HepG2 (cell line): Measurements from ENCODE around the gene CCNB1. TPM values are rescaled to one million over a fixed set of nuclear protein-coding genes. Genes with fewer than 3 reads are reported as not detected.

ENCODE experiments used
- ATRX ChIP-seq: sonication (generic); formaldehyde crosslinking; IDR thresholded peaks from 2 replicates; pipeline ENCODE4 v1.4.0; 2020; ENCODE audit warnings: missing genetic modification reagents, borderline replicate concordance
- CBX2 ChIP-seq, 2 experiments: fragments of 200-600 bp in 1 of 2; sonication (generic); formaldehyde crosslinking in 1 of 2; IDR thresholded peaks; 2 replicates each; pipeline versions ENCODE4 v1.7.0 to v1.8.1; 2018 to 2022; ENCODE audit warnings: low read depth in 2 of 2, low read length in 1 of 2, mild to moderate bottlenecking in 1 of 2, missing genetic modification reagents in 1 of 2
- CHCHD3 ChIP-seq: sonication (generic); formaldehyde crosslinking; IDR thresholded peaks from 2 replicates; pipeline ENCODE4 v1.8.0; 2022; ENCODE audit warnings: mild to moderate bottlenecking, missing genetic modification reagents, moderate library complexity
- GFI1 ChIP-seq: sonication (generic); formaldehyde crosslinking; IDR thresholded peaks from 2 replicates; pipeline ENCODE4 v1.5.0; 2020; ENCODE audit warnings: missing genetic modification reagents, mild to moderate bottlenecking, borderline replicate concordance
- KAT8 ChIP-seq: IDR thresholded peaks from 2 replicates; pipeline ENCODE4 v1.6.1; 2016; ENCODE audit warnings: missing genetic modification reagents, missing compliant biosample characterization
- KLF15 ChIP-seq: sonication (generic); formaldehyde crosslinking; IDR thresholded peaks from 2 replicates; pipeline ENCODE4 v1.8.1; 2023; ENCODE audit warnings: borderline replicate concordance, mild to moderate bottlenecking, inconsistent platforms, missing genetic modification reagents, mixed read lengths
- KMT2B ChIP-seq: IDR thresholded peaks from 2 replicates; pipeline ENCODE4 v1.6.1; 2016; ENCODE audit warnings: missing genetic modification reagents, missing compliant biosample characterization
- MED8 ChIP-seq: sonication (generic); formaldehyde crosslinking; IDR thresholded peaks from 2 replicates; pipeline ENCODE4 v1.8.1; 2023; ENCODE audit warnings: mild to moderate bottlenecking, missing genetic modification reagents; ENCODE audit not compliant: insufficient replicate concordance
- RBM39 ChIP-seq: fragments of 200-400 bp; formaldehyde crosslinking; IDR thresholded peaks from one replicate; pipeline ENCODE4 v1.6.1; 2018; ENCODE audit warnings: antibody characterized with exemption, mild to moderate bottlenecking, low read depth, low read length; ENCODE audit not compliant: poor library complexity, severe bottlenecking
- RFXAP ChIP-seq: sonication (generic); formaldehyde crosslinking; IDR thresholded peaks from 2 replicates; pipeline ENCODE4 v1.4.0; 2020; ENCODE audit warnings: missing genetic modification reagents, borderline replicate concordance
- RNF219 ChIP-seq: sonication (generic); formaldehyde crosslinking; IDR thresholded peaks from 2 replicates; pipeline ENCODE4 v1.5.0; 2020; ENCODE audit warnings: mild to moderate bottlenecking, missing genetic modification reagents
- ZEB1 ChIP-seq: IDR thresholded peaks from 2 replicates; pipeline ENCODE4 v1.6.1; 2012; ENCODE audit warnings: mild to moderate bottlenecking, low read depth, inconsistent platforms; ENCODE audit not compliant: insufficient replicate concordance
- ZFP1 ChIP-seq: IDR thresholded peaks from 2 replicates; pipeline ENCODE4 v1.6.1; 2016
- ZNF234 ChIP-seq: sonication (generic); formaldehyde crosslinking; conservative IDR thresholded peaks from 2 replicates; pipeline ENCODE4 v1.5.1; 2020; ENCODE audit warnings: mild to moderate bottlenecking, missing genetic modification reagents
- ZNF546 ChIP-seq: sonication (generic); formaldehyde crosslinking; conservative IDR thresholded peaks from 2 replicates; pipeline ENCODE4 v1.8.1; 2023; ENCODE audit warnings: mild to moderate bottlenecking, missing genetic modification reagents
- ZNF547 ChIP-seq: sonication (generic); formaldehyde crosslinking; IDR thresholded peaks from 2 replicates; pipeline ENCODE4 v1.5.1; 2020; ENCODE audit warnings: mild to moderate bottlenecking, missing genetic modification reagents
- ZNF749 ChIP-seq: sonication (generic); formaldehyde crosslinking; IDR thresholded peaks from 2 replicates; pipeline ENCODE4 v1.8.0; 2022; ENCODE audit warnings: mild to moderate bottlenecking, missing genetic modification reagents, moderate library complexity, borderline replicate concordance
- ZNF776 ChIP-seq: sonication (generic); formaldehyde crosslinking; IDR thresholded peaks from 2 replicates; pipeline ENCODE4 v1.4.0; 2020; ENCODE audit warnings: mild to moderate bottlenecking, missing genetic modification reagents
- polyA plus RNA-seq, 8 experiments: library from polyadenylated mRNA; depleted of rRNA in 3 of 8; stranded (reverse) in 7 of 8; unstranded in 1 of 8; fragments of >200 nt; fragmentation: Illumina TruSeq in 4 of 8; extraction: Trizol in 4 of 8; gene quantifications; 2 replicates each; pipeline versions ENCODE4 v1.2.1 to v1.2.3, GENCODE V29; 2011 to 2016; ENCODE audit warnings: low read depth in 4 of 8, missing spikeins in 1 of 8, mixed read lengths in 1 of 8; ENCODE audit not compliant: insufficient read depth in 1 of 8
- total RNA-seq, 5 experiments: library from RNA; depleted of rRNA; stranded (reverse); fragments of >200 nt; fragmentation: Illumina TruSeq; extraction: Trizol; gene quantifications; 2 replicates each; pipeline ENCODE4 v1.2.3, GENCODE V29; 2016; ENCODE audit warnings: low read depth in 1 of 5
- TF ChIP-seq, protein P1 (sequence below): IDR thresholded peaks from 2 replicates; pipeline ENCODE4 v1.6.1; 2016
- TF ChIP-seq, protein P2 (sequence below): sonication (generic); formaldehyde crosslinking; IDR thresholded peaks from 2 replicates; pipeline ENCODE4 v1.9.0; 2021; ENCODE audit warnings: missing genetic modification reagents, borderline replicate concordance
- TF ChIP-seq, protein P3 (sequence below): sonication (generic); formaldehyde crosslinking; IDR thresholded peaks from 2 replicates; pipeline ENCODE4 v1.5.1; 2020; ENCODE audit warnings: missing genetic modification reagents, mild to moderate bottlenecking, borderline replicate concordance

CCNB1 gene
- total and polyA plus RNA-seq, 2 of the 13 experiments (the other 11 are each of a cell fraction or from before 2014, with no cell fraction given) = 82.3 to 316 TPM

- TF ChIP-seq, protein P1, sequence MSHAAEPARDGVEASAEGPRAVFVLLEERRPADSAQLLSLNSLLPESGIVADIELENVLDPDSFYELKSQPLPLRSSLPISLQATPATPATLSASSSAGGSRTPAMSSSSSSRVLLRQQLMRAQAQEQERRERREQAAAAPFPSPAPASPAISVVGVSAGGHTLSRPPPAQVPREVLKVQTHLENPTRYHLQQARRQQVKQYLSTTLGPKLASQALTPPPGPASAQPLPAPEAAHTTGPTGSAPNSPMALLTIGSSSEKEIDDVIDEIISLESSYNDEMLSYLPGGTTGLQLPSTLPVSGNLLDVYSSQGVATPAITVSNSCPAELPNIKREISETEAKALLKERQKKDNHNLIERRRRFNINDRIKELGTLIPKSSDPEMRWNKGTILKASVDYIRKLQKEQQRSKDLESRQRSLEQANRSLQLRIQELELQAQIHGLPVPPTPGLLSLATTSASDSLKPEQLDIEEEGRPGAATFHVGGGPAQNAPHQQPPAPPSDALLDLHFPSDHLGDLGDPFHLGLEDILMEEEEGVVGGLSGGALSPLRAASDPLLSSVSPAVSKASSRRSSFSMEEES (CRISPR knock-in tag) = peak; percentile 64; the same call in 1 of the 2 replicates
- TF ChIP-seq ZNF776 (CRISPR knock-in tag) (peak; percentile 91), MED8 (CRISPR knock-in tag) (peak; percentile 32), ZEB1 (no peak), RFXAP (peak; percentile 83; the same call in 1 of the 2 replicates), KMT2B (CRISPR knock-in tag) (peak; percentile 89), ZNF547 (CRISPR knock-in tag) (peak; percentile 70), ATRX (CRISPR knock-in tag) (no peak), KLF15 (CRISPR knock-in tag) (peak; percentile 74; the same call in 1 of the 2 replicates), ZFP1 (no peak), RNF219 (CRISPR knock-in tag) (no peak), CBX2 (IDR thresholded peaks at IDR 0.05; ENCODE audit: low read depth, low read length) (no peak), CBX2 (CRISPR knock-in tag; IDR thresholded peaks at IDR 0.05; ENCODE audit: low read depth) (no peak), CHCHD3 (CRISPR knock-in tag) (no peak), ZNF546 (CRISPR knock-in tag) (0 out of 2 replicates have a peak, but pooled peaks have one; percentile 29), KAT8 (CRISPR knock-in tag) (peak; percentile 92), GFI1 (CRISPR knock-in tag) (peak; percentile 33; the same call in 1 of the 2 replicates), ZNF749 (CRISPR knock-in tag) (no peak), ZNF234 (CRISPR knock-in tag) (0 out of 2 replicates have a peak, but pooled peaks have one; percentile 48), RBM39 (peak; percentile 74)
- TF ChIP-seq, protein P2, sequence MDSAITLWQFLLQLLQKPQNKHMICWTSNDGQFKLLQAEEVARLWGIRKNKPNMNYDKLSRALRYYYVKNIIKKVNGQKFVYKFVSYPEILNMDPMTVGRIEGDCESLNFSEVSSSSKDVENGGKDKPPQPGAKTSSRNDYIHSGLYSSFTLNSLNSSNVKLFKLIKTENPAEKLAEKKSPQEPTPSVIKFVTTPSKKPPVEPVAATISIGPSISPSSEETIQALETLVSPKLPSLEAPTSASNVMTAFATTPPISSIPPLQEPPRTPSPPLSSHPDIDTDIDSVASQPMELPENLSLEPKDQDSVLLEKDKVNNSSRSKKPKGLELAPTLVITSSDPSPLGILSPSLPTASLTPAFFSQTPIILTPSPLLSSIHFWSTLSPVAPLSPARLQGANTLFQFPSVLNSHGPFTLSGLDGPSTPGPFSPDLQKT (CRISPR knock-in tag) = peak; percentile 82; the same call in 1 of the 2 replicates
- TF ChIP-seq, protein P3, sequence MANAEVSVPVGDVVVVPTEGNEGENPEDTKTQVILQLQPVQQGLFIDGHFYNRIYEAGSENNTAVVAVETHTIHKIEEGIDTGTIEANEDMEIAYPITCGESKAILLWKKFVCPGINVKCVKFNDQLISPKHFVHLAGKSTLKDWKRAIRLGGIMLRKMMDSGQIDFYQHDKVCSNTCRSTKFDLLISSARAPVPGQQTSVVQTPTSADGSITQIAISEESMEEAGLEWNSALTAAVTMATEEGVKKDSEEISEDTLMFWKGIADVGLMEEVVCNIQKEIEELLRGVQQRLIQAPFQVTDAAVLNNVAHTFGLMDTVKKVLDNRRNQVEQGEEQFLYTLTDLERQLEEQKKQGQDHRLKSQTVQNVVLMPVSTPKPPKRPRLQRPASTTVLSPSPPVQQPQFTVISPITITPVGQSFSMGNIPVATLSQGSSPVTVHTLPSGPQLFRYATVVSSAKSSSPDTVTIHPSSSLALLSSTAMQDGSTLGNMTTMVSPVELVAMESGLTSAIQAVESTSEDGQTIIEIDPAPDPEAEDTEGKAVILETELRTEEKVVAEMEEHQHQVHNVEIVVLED (CRISPR knock-in tag) = no peak; the same call in 1 of the 2 replicates
Measured at GRCh38 chr5:69217548-69218526, 50.9 kb downstream of the CCNB1 start (continued).
